K562 (cell line): ENCODE measurements around the gene PCSK2. TPM values are rescaled to one million over a fixed set of nuclear protein-coding genes. Genes with fewer than 3 reads are reported as not detected.

ENCODE experiments used
- ATAC-seq: fragments of 200-7000 bp; cut with Tn5 transposase; 3 replicates; pipeline ENCODE4 v1.9.1; 2020; ENCODE audit warnings: moderate library complexity
- BruUV-seq: library from RNA; stranded (reverse); fragments of 400-500 nt; replicated peaks from 2 replicates; lab custom pipeline; 2021; lab: Mats Ljungman, UMichigan
- CTCF ChIA-PET: fragments of 300-600 bp; formaldehyde crosslinking; extraction: SDS; loops from one replicate; lab custom pipeline; 2021; ENCODE audit warnings: low intra/inter-chr PET ratio; lab: Yijun Ruan, JAX
- POLR2A ChIA-PET: fragments of 300-600, 350-650 bp; sonication (Branson Sonifier 250); formaldehyde crosslinking; extraction: SDS; loops from one replicate; lab custom pipeline; 2021; ENCODE audit warnings: antibody characterized with exemption, inconsistent platforms; lab: Yijun Ruan, JAX
- DNase-seq, 4 experiments: peaks; one replicate each; pipeline versions ENCODE4 v3.0.0 to v3.0.0-alpha.2; 2011 to 2018; ENCODE audit warnings: low spot score in 3 of 4, mixed read lengths in 3 of 4; ENCODE audit errors: extremely low read depth in 1 of 4
- FAIRE-seq: peaks from 2 replicates; lab custom pipeline; 2011; peaks lifted over from hg19 to GRCh38; lab: Jason Lieb, UNC
- H2AFZ ChIP-seq: 2 replicates; pipeline ENCODE4 v1.6.0; 2011; ENCODE audit warnings: low read depth, low read length, control low read depth, inconsistent platforms
- H3K27ac ChIP-seq: fragments of 200-600 bp; 3 replicates; pipeline ENCODE4 v1.8.0; 2011; ENCODE audit warnings: low read depth, mild to moderate bottlenecking, control low read depth, inconsistent platforms, low read length, moderate library complexity, mixed read lengths; ENCODE audit errors: extremely low read depth
- H3K27me3 ChIP-seq, 2 experiments: fragments of 300-600 bp in 1 of 2; 2 replicates in 1 of 2; 3 replicates in 1 of 2; pipeline versions ENCODE4 v1.6.0 to v1.8.0; 2011; ENCODE audit warnings: inconsistent platforms in 2 of 2, low read length in 2 of 2, mild to moderate bottlenecking in 1 of 2, mixed read lengths in 1 of 2, moderate library complexity in 1 of 2; ENCODE audit not compliant: control insufficient read depth in 2 of 2, insufficient read depth in 2 of 2
- H3K36me3 ChIP-seq: fragments of 300-600 bp; 3 replicates; pipeline ENCODE4 v1.8.0; 2011; ENCODE audit warnings: mild to moderate bottlenecking, low read length, inconsistent platforms; ENCODE audit not compliant: control insufficient read depth, insufficient read depth
- H3K4me1 ChIP-seq, 2 experiments: fragments of 200-600 bp in 1 of 2; replicated peaks in 1 of 2; 2 replicates in 1 of 2; 3 replicates in 1 of 2; pipeline versions ENCODE4 v1.5.1 to v1.8.0; 2011; ENCODE audit warnings: inconsistent platforms in 2 of 2, low read length in 2 of 2, mild to moderate bottlenecking in 1 of 2, mixed read lengths in 1 of 2, moderate library complexity in 1 of 2; ENCODE audit not compliant: control insufficient read depth in 2 of 2, insufficient read depth in 2 of 2
- H3K4me2 ChIP-seq: 2 replicates; pipeline ENCODE4 v1.6.1; 2011; ENCODE audit warnings: low read length, control low read depth, inconsistent platforms, mixed read lengths; ENCODE audit not compliant: insufficient read depth
- H3K4me3 ChIP-seq: fragments of 200-600 bp; sonication (generic), shearing (Covaris generic); 2 replicates; pipeline ENCODE4 v1.5.1; 2016; ENCODE audit warnings: control low read depth, inconsistent platforms
- H3K79me2 ChIP-seq: fragments of 200-600 bp; 3 replicates; pipeline ENCODE4 v1.8.0; 2011; ENCODE audit warnings: low read length, inconsistent platforms; ENCODE audit not compliant: control insufficient read depth, insufficient read depth
- H3K9ac ChIP-seq, 2 experiments: 2 replicates each; pipeline versions ENCODE4 v1.6.0 to v1.6.1; 2011; ENCODE audit warnings: low read depth in 2 of 2, low read length in 2 of 2, control low read depth in 1 of 2, inconsistent platforms in 1 of 2, mild to moderate bottlenecking in 1 of 2, mixed read lengths in 1 of 2; ENCODE audit not compliant: insufficient read depth in 1 of 2
- H3K9me1 ChIP-seq: one replicate; pipeline ENCODE4 v1.6.0; 2011; ENCODE audit warnings: inconsistent platforms, mild to moderate bottlenecking, low read length, moderate library complexity; ENCODE audit not compliant: control insufficient read depth, insufficient read depth
- H3K9me3 ChIP-seq: replicated peaks from 2 replicates; pipeline ENCODE4 v1.5.1; 2011; ENCODE audit warnings: low read depth, low read length, inconsistent platforms; ENCODE audit not compliant: control insufficient read depth, insufficient read depth
- H4K20me1 ChIP-seq: replicated peaks from 2 replicates; pipeline ENCODE4 v1.6.1; 2011; ENCODE audit warnings: low read length, inconsistent platforms, mixed read lengths; ENCODE audit not compliant: control insufficient read depth, insufficient read depth
- GTF2E2 ChIP-seq: fragments of 200-800 bp; sonication (Bioruptor generic); IDR thresholded peaks from 2 replicates; pipeline ENCODE4 v1.6.1; 2016; ENCODE audit warnings: missing genetic modification characterization, missing compliant biosample characterization
- MEF2A ChIP-seq: IDR thresholded peaks from 2 replicates; pipeline ENCODE4 v1.6.1; 2011; ENCODE audit warnings: low read depth, mild to moderate bottlenecking, low read length, moderate library complexity; ENCODE audit not compliant: control insufficient read depth
- SAFB ChIP-seq: fragments of 200-400 bp; formaldehyde crosslinking; IDR thresholded peaks from 2 replicates; pipeline ENCODE4 v1.6.1; 2017; ENCODE audit warnings: low read depth, low read length, borderline replicate concordance
- ZNF277 ChIP-seq: fragments of 250-450 bp; sonication (Bioruptor Pico); IDR thresholded peaks from 2 replicates; pipeline ENCODE4 v1.8.0; 2022; ENCODE audit warnings: inconsistent platforms, mild to moderate bottlenecking, moderate library complexity, borderline replicate concordance
- WGBS: fragments of 100-300 bp; shearing (Covaris generic); methylation state at CpG from one replicate; pipeline ENCODE4 v1.1.6; 2016; ENCODE audit warnings: low coverage, mixed read lengths; ENCODE audit not compliant: insufficient coverage; ENCODE audit errors: missing lambda C conversion rate; 5-methylcytosine and 5-hydroxymethylcytosine counted together
- in situ Hi-C: fragments of 300-500 bp; cut with MboI; formaldehyde crosslinking; loops from 4 replicates; pipeline ENCODE4 v1.15.0; 2018; ENCODE audit warnings: inconsistent platforms, mixed read lengths
- intact Hi-C: fragments of 100-400 bp; cut with micrococcal nuclease; formaldehyde crosslinking; loops from 2 replicates; pipeline ENCODE4 v1.14.2; 2022
- polyA plus RNA-seq, 8 experiments: library from polyadenylated mRNA; depleted of rRNA in 4 of 8; stranded (reverse) in 5 of 8; unstranded in 3 of 8; fragments of >200 nt; fragmentation: Nextera tagmentation in 2 of 8; fragmentation: Illumina TruSeq in 1 of 8; extraction: Ambion mirVana in 2 of 8; extraction: Trizol in 1 of 8; gene quantifications; 2 replicates each; pipeline versions ENCODE4 v1.2.1 to v1.2.3, GENCODE V29; 2011 to 2014; ENCODE audit warnings: inconsistent platforms in 1 of 8, missing spikeins in 1 of 8
- total RNA-seq, 7 experiments: library from RNA; depleted of rRNA in 6 of 7; stranded (reverse); fragments of >200 nt in 6 of 7; fragmentation: Illumina TruSeq in 2 of 7; extraction: Trizol in 2 of 7; gene quantifications; 2 replicates each; pipeline versions ENCODE4 v1.2.1 to v1.2.3, GENCODE V29; 2011 to 2021; ENCODE audit warnings: low replicate concordance in 1 of 7

Gene PCSK2
- total and polyA plus RNA-seq, 9 of the 15 experiments (the other 6 are each of a cell fraction or from before 2014, with no cell fraction given): 0.04 to 0.07 (median 0.05) TPM; not detected in 6

- no peak overlapping the region for H2AFZ ChIP-seq
- WGBS: under 1% methylated on average over 9 of the region's 9 CpGs
- no peak for ATAC-seq
Measured at GRCh38 chr20:17470973-17471372, 244.1 kb downstream of the PCSK2 start.

More at GRCh38 chr20:17470973-17471372, 244.1 kb downstream of the PCSK2 start:
- TF ChIP-seq ZNF277 (CRISPR knock-in tag) (no peak), MEF2A (no peak), GTF2E2 (tag) (no peak), SAFB (no peak)
- TF ChIP-seq, all 486 proteins: peak for 0
- intact Hi-C loops: no loop called here
- H3K27ac ChIP-seq: no peak overlapping the region
- H3K4me3 ChIP-seq: no peak overlapping the region
- H3K36me3 ChIP-seq: no peaks in the 10 kb centered on the region
- no peaks in the 10 kb centered on the region for H3K4me1 ChIP-seq
- no peak overlapping the region for H3K9ac ChIP-seq
- POLR2A ChIA-PET: no interaction called here
- no peaks in the 10 kb centered on the region for H3K9me3 ChIP-seq
- no peaks in the 10 kb centered on the region for H3K9me1 ChIP-seq
- BruUV-seq: no TSS peak
- in situ Hi-C loops: no loop called here
- no peaks in the 10 kb centered on the region for H3K79me2 ChIP-seq
- H4K20me1 ChIP-seq: no peaks in the 10 kb centered on the region
- DNase-seq: no peak
- no peak overlapping the region for H3K4me2 ChIP-seq
- CTCF ChIA-PET: no interaction called here
- FAIRE-seq: no peak
- peaks cover 0 to 30% of the 10 kb centered on the region in 2 experiments; a peak in 2 of 5 replicates for H3K27me3 ChIP-seq
